HCT116 (cell line): ENCODE data around the gene GALNT2. TPM values are rescaled to one million over a fixed set of nuclear protein-coding genes. Genes with fewer than 3 reads are reported as not detected.

Experiments used
- ATAC-seq: fragments of 200-7000 bp; cut with Tn5 transposase; 2 replicates; pipeline ENCODE4 v1.9.1; 2020; ENCODE audit warnings: mild to moderate bottlenecking, moderate library complexity
- BruUV-seq: library from RNA; stranded (reverse); fragments of 400-500 nt; replicated peaks from 2 replicates; lab custom pipeline; 2021; lab: Mats Ljungman, UMichigan
- CTCF ChIA-PET: fragments of 300-600 bp; sonication (Branson Sonifier 250); formaldehyde crosslinking; loops from one replicate; lab custom pipeline; 2021; ENCODE audit warnings: antibody characterized with exemption; lab: Charles Lee
- POLR2A ChIA-PET: fragments of 300-600, 350-600 bp; sonication (Branson Sonifier 250); formaldehyde crosslinking; loops from one replicate; lab custom pipeline; 2021; ENCODE audit warnings: antibody characterized with exemption; lab: Charles Lee
- RAD21 ChIA-PET, 2 experiments: fragments of 300-600 bp; sonication (Branson Sonifier 250); formaldehyde crosslinking; loops; one replicate each; lab custom pipeline; 2023; ENCODE audit warnings: low total read pairs in 2 of 2; ENCODE audit not compliant: uncharacterized antibody in 2 of 2, unreplicated experiment in 2 of 2, low non-redundant PET in 1 of 2; lab: Charles Lee
- DNase-seq: peaks from one replicate; pipeline ENCODE4 v3.0.0-alpha.2; 2010; ENCODE audit warnings: low read depth, low spot score
- H2AFZ ChIP-seq: fragments of 200-600 bp; shearing (Covaris generic), sonication (generic); 2 replicates; pipeline ENCODE4 v1.6.1; 2017; ENCODE audit warnings: low read depth, mixed run types, mixed read lengths, antibody characterized with exemption, low read length; ENCODE audit not compliant: poor library complexity, severe bottlenecking
- H3K27ac ChIP-seq: 2 replicates; pipeline ENCODE4 v1.5.1; 2012; ENCODE audit warnings: low read depth, low read length
- H3K27me3 ChIP-seq: fragments of 200-600 bp; sonication (generic); 2 replicates; pipeline ENCODE4 v1.6.1; 2016; ENCODE audit warnings: mixed run types, low read length, mixed read lengths; ENCODE audit not compliant: insufficient read depth
- H3K36me3 ChIP-seq, 2 experiments: fragments of 200-500 bp in 1 of 2; fragments of 200-600 bp in 1 of 2; sonication (Bioruptor generic) in 1 of 2; sonication (generic) in 1 of 2; 2 replicates each; pipeline versions ENCODE4 v1.5.1 to v1.6.1; 2014 to 2016; ENCODE audit warnings: low read length in 2 of 2, inconsistent platforms in 1 of 2, mixed read lengths in 1 of 2, mixed run types in 1 of 2; ENCODE audit not compliant: insufficient read depth in 2 of 2, control insufficient read depth in 1 of 2
- H3K4me1 ChIP-seq, 2 experiments: fragments of 200-600 bp in 1 of 2; sonication (generic) in 1 of 2; 2 replicates each; pipeline versions ENCODE4 v1.5.1 to v1.6.1; 2012 to 2017; ENCODE audit warnings: low read length in 2 of 2, inconsistent platforms in 1 of 2, mild to moderate bottlenecking in 1 of 2, mixed read lengths in 1 of 2, mixed run types in 1 of 2, moderate library complexity in 1 of 2; ENCODE audit not compliant: insufficient read depth in 2 of 2, control insufficient read depth in 1 of 2
- H3K4me2 ChIP-seq: fragments of 200-600 bp; sonication (generic); 2 replicates; pipeline ENCODE4 v1.6.1; 2017; ENCODE audit warnings: mixed run types, low read length, mixed read lengths
- H3K4me3 ChIP-seq, 2 experiments: fragments of 200-600 bp in 1 of 2; sonication (generic) in 1 of 2; replicated peaks in 1 of 2; 2 replicates each; pipeline ENCODE4 v1.5.1; 2011 to 2016; ENCODE audit warnings: low read length in 2 of 2, control low read depth in 1 of 2, low read depth in 1 of 2, mild to moderate bottlenecking in 1 of 2, mixed read lengths in 1 of 2, mixed run types in 1 of 2
- H3K79me2 ChIP-seq: fragments of 200-600 bp; sonication (generic); 2 replicates; pipeline ENCODE4 v1.6.1; 2017; ENCODE audit warnings: mild to moderate bottlenecking, mixed run types, low read length, moderate library complexity, mixed read lengths; ENCODE audit not compliant: insufficient read depth
- H3K9ac ChIP-seq: fragments of 200-600 bp; sonication (generic); 2 replicates; pipeline ENCODE4 v1.6.1; 2016; ENCODE audit warnings: low read length, mixed read lengths
- H3K9me2 ChIP-seq: fragments of 200-600 bp; sonication (generic), shearing (Covaris generic); 2 replicates; pipeline ENCODE4 v1.6.1; 2017; ENCODE audit warnings: mixed run types, mild to moderate bottlenecking, moderate library complexity; ENCODE audit not compliant: insufficient read depth
- H3K9me3 ChIP-seq, 2 experiments: fragments of 200-500 bp in 1 of 2; fragments of 200-600 bp in 1 of 2; sonication (Bioruptor generic) in 1 of 2; sonication (generic) in 1 of 2; 2 replicates each; pipeline ENCODE4 v1.6.1; 2014 to 2017; ENCODE audit warnings: low read length in 2 of 2, mixed read lengths in 2 of 2, inconsistent platforms in 1 of 2, low read depth in 1 of 2, mild to moderate bottlenecking in 1 of 2, mixed run types in 1 of 2, moderate library complexity in 1 of 2; ENCODE audit not compliant: control insufficient read depth in 1 of 2, insufficient read depth in 1 of 2
- H4K20me1 ChIP-seq: fragments of 200-600 bp; sonication (generic), shearing (Covaris generic); 2 replicates; pipeline ENCODE4 v1.6.1; 2017; ENCODE audit warnings: mixed run types, mild to moderate bottlenecking, moderate library complexity; ENCODE audit not compliant: insufficient read depth
- CBX3 ChIP-seq: IDR thresholded peaks from 2 replicates; pipeline ENCODE4 v1.6.1; 2012; ENCODE audit warnings: low read depth
- CEBPB ChIP-seq: IDR thresholded peaks from 2 replicates; pipeline ENCODE4 v1.6.1; 2012; ENCODE audit warnings: low read depth
- EZH2phosphoT487 ChIP-seq: fragments of 200-600 bp; IDR thresholded peaks from 2 replicates; pipeline ENCODE4 v1.6.1; 2018; ENCODE audit warnings: antibody characterized with exemption, borderline replicate concordance
- POLR2A ChIP-seq: IDR thresholded peaks from 2 replicates; pipeline ENCODE4 v1.7.0; 2011; ENCODE audit warnings: borderline replicate concordance; ENCODE audit not compliant: insufficient read depth, insufficient read length; ENCODE audit errors: extremely low read depth
- RAD21 ChIP-seq: IDR thresholded peaks from 2 replicates; pipeline ENCODE4 v1.6.1; 2012; ENCODE audit warnings: low read depth, mild to moderate bottlenecking
- SIN3A ChIP-seq: IDR thresholded peaks from 2 replicates; pipeline ENCODE4 v1.6.1; 2012; ENCODE audit warnings: low read depth
- ZNF274 ChIP-seq: fragments of 200-500 bp; sonication (Bioruptor generic); IDR thresholded peaks from 2 replicates; pipeline ENCODE4 v1.6.1; 2014; ENCODE audit warnings: mild to moderate bottlenecking, low read depth, low read length, inconsistent platforms
- intact Hi-C: fragments of 100-400 bp; cut with micrococcal nuclease; formaldehyde crosslinking; loops from 2 replicates; pipeline ENCODE4 v1.10.0; 2022
- total RNA-seq: library from RNA; stranded (reverse); gene quantifications from one replicate; pipeline ENCODE4 v1.2.1, GENCODE V29; 2021; ENCODE audit not compliant: unreplicated experiment
- TF ChIP-seq, protein P1 (sequence below): IDR thresholded peaks from 2 replicates; pipeline ENCODE4 v1.6.1; 2012
- TF ChIP-seq, protein P2 (sequence below): IDR thresholded peaks from 2 replicates; pipeline ENCODE4 v1.6.1; 2012

The GALNT2 gene
- total RNA-seq, 1 experiment from 2014 or later, result 40.8 TPM

DNA sequence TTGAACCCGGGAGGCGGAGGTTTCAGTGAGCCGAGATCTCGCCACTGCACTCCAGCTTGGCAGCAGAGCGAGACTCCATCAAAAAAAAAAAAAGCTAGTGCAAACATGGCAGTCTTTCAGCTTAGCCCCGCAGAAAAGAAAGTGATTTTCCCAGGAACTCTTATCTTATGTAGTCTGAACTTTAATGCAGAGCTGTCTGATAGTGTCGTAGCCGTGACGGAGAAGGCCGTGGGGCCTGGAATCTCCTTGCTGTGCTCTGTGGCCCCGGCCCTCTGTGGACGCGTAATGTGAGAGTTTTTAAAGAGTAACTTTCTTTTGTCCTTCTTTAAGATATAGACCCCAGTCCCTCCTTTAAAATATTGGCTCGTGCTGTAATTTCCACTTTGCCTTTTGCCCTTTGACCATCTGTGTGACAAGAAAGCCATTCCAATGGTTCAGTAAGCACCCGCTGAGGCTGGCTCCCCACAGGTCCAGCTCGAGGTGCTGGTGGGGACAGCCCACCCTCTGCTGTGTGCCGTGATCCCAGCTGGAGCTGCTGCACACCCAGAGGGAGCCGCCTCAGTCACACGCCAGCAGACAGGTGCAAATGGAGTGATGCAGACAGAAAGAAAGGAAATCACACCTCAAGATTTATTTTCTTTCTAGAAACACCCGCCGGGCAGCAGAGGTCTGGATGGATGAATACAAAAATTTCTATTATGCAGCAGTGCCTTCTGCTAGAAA lies 195.1 kb downstream of the GALNT2 start:
- Histone ChIP-seq H3K27ac (no peak overlapping the region), H2AFZ (no peak overlapping the region), H4K20me1 (no peaks in the 10 kb centered on the region), H3K36me3 (peaks cover 0 to 3% of the 10 kb centered on the region in 2 experiments; a peak in 1 of 4 replicates), H3K9me2 (no peaks in the 10 kb centered on the region), H3K4me2 (no peak overlapping the region), H3K27me3 (no peaks in the 10 kb centered on the region), H3K9me3 (no peaks in the 10 kb centered on the region), H3K4me1 (no peaks in the 10 kb centered on the region), H3K79me2 (no peaks in the 10 kb centered on the region), H3K4me3 (no peak overlapping the region), H3K9ac (no peak overlapping the region)
- ATAC-seq, result no peak
- intact Hi-C loops, result no loop called here
- TF ChIP-seq, protein P1, sequence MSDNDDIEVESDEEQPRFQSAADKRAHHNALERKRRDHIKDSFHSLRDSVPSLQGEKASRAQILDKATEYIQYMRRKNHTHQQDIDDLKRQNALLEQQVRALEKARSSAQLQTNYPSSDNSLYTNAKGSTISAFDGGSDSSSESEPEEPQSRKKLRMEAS, result no peak
- TF ChIP-seq, protein P2, sequence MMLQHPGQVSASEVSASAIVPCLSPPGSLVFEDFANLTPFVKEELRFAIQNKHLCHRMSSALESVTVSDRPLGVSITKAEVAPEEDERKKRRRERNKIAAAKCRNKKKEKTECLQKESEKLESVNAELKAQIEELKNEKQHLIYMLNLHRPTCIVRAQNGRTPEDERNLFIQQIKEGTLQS, result no peak
- TF ChIP-seq POLR2A, result no peak
- TF ChIP-seq CEBPB, result no peak
- TF ChIP-seq EZH2phosphoT487, result no peak
- no peak for TF ChIP-seq CBX3
- no peak for TF ChIP-seq RAD21
- ChIA-PET POLR2A (no interaction called here), CTCF (no interaction called here), RAD21 (no interaction called here)
- no TSS peak for BruUV-seq
- no peak for DNase-seq

DNA sequence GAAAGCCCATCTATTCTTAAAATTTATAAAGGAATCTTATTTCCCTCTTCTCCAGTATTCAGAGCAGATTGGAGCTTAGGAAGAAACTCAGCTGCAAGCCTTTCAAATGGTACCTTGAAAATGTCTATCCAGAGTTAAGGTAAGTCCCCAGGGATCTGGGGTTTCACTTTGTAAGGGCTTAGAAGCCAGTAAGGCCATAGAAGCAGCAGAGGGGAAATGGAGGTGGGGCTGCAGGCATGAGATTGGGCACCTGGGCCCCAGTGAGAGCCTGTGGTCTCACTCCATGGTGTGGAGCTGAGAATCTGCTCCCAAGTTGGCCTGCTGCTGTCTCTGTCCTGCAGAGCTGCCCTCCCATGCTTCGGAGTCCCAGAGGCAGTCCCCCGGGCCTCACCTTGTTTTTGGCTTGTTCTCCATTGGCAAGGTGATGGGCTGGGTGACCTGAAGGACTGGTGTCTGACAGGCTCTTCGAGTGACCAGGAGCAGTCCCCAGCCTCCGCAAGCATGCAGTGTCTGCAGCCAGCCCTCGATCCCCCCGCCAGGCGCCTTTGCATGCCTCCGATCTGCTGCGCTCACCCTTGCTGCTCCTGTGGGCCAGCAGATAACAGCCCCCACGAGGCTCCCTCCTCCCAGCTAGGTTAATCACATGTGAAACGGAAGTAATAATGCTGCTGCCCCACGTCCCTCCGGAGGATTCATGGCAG lies 196.0 kb downstream of the GALNT2 start:
- no peak overlapping the region for H3K9ac ChIP-seq
- CTCF ChIA-PET, result no interaction called here
- ATAC-seq (no peak), DNase-seq (no peak)
- H3K9me3 ChIP-seq, result no peaks in the 10 kb centered on the region
- no peaks in the 10 kb centered on the region for H3K9me2 ChIP-seq
- no peak for TF ChIP-seq ZNF274
- TF ChIP-seq, protein P2, result no peak
- TF ChIP-seq SIN3A, result no peak
- peaks cover 0 to 3% of the 10 kb centered on the region in 2 experiments; a peak in 1 of 4 replicates for H3K36me3 ChIP-seq
- no peaks in the 10 kb centered on the region for H3K27me3 ChIP-seq
- BruUV-seq, result no TSS peak
- H3K4me1 ChIP-seq, result no peaks in the 10 kb centered on the region
- no peak overlapping the region for H2AFZ ChIP-seq
- no peak overlapping the region for H3K4me3 ChIP-seq
- POLR2A ChIA-PET, result no interaction called here
- no peak overlapping the region for H3K27ac ChIP-seq
- no peaks in the 10 kb centered on the region for H3K79me2 ChIP-seq
- H3K4me2 ChIP-seq, result no peak overlapping the region
- intact Hi-C loops, result no loop called here
- H4K20me1 ChIP-seq, result no peaks in the 10 kb centered on the region
- RAD21 ChIA-PET, result no interaction called here
